SK-N-SH (cell line): ENCODE data around the gene NTM. TPM values are rescaled to one million over a fixed set of nuclear protein-coding genes. Genes with fewer than 3 reads are reported as not detected.

Experiments
- CTCF ChIA-PET: fragments of 300-600, 350-600 bp; formaldehyde crosslinking; extraction: SDS; loops from one replicate; lab custom pipeline; 2021; lab: Yijun Ruan, JAX
- POLR2A ChIA-PET: fragments of 350-600 bp; sonication (Branson Sonifier 250); formaldehyde crosslinking; extraction: SDS; loops from one replicate; lab custom pipeline; 2020; ENCODE audit warnings: antibody characterized with exemption, inconsistent platforms; lab: Yijun Ruan, JAX
- DNase-seq: peaks from one replicate; pipeline ENCODE4 v3.0.0; 2012
- H2AFZ ChIP-seq: fragments of 200-600 bp; sonication (generic); 2 replicates; pipeline ENCODE4 v1.8.1; 2016; ENCODE audit warnings: antibody characterized with exemption, mild to moderate bottlenecking, low read depth
- H3F3A ChIP-seq: fragments of 200-600 bp; sonication (generic); replicated peaks from 2 replicates; pipeline ENCODE3; 2016; ENCODE audit warnings: antibody characterized with exemption, mild to moderate bottlenecking; ENCODE audit not compliant: insufficient read depth
- H3K27ac ChIP-seq, 2 experiments: fragments of 200-500 bp in 1 of 2; fragments of 200-600 bp in 1 of 2; sonication (Bioruptor generic) in 1 of 2; sonication (generic), shearing (Covaris generic) in 1 of 2; 2 replicates each; pipeline versions ENCODE4 v1.5.1 to v1.6.1; 2014 to 2016; ENCODE audit warnings: low read depth in 2 of 2, inconsistent platforms in 1 of 2, low read length in 1 of 2, mild to moderate bottlenecking in 1 of 2, mixed read lengths in 1 of 2
- H3K27me3 ChIP-seq: fragments of 200-600 bp; sonication (generic), shearing (Covaris generic); 2 replicates; pipeline ENCODE4 v1.6.1; 2016; ENCODE audit warnings: mixed run types; ENCODE audit not compliant: insufficient read depth
- H3K36me3 ChIP-seq, 2 experiments: fragments of 200-500 bp in 1 of 2; fragments of 200-600 bp in 1 of 2; sonication (Bioruptor generic) in 1 of 2; sonication (generic) in 1 of 2; replicated peaks in 1 of 2; 2 replicates each; pipeline versions ENCODE3 to v1.5.1; 2014 to 2016; ENCODE audit warnings: low read length in 1 of 2, mild to moderate bottlenecking in 1 of 2; ENCODE audit not compliant: insufficient read depth in 2 of 2, control insufficient read depth in 1 of 2
- H3K4me1 ChIP-seq, 2 experiments: fragments of 200-500 bp in 1 of 2; fragments of 200-600 bp in 1 of 2; sonication (Bioruptor generic) in 1 of 2; sonication (generic), shearing (Covaris generic) in 1 of 2; 2 replicates each; pipeline versions ENCODE4 v1.5.1 to v1.6.1; 2014 to 2016; ENCODE audit warnings: low read depth in 1 of 2, low read length in 1 of 2, mixed run types in 1 of 2; ENCODE audit not compliant: insufficient read depth in 2 of 2, control insufficient read depth in 1 of 2
- H3K4me2 ChIP-seq: fragments of 200-600 bp; sonication (generic), shearing (Covaris generic); 2 replicates; pipeline ENCODE4 v1.6.1; 2017; ENCODE audit warnings: mixed run types
- H3K4me3 ChIP-seq, 2 experiments: fragments of 200-500 bp in 1 of 2; fragments of 200-600 bp in 1 of 2; sonication (Bioruptor generic) in 1 of 2; sonication (generic), shearing (Covaris generic) in 1 of 2; 2 replicates each; pipeline versions ENCODE4 v1.5.1 to v1.8.1; 2014 to 2016; ENCODE audit warnings: low read depth in 2 of 2, inconsistent platforms in 1 of 2, low read length in 1 of 2, mild to moderate bottlenecking in 1 of 2, mixed read lengths in 1 of 2, moderate library complexity in 1 of 2
- H3K79me2 ChIP-seq: fragments of 200-600 bp; sonication (generic); 2 replicates; pipeline ENCODE4 v1.8.1; 2017; ENCODE audit warnings: mild to moderate bottlenecking; ENCODE audit not compliant: insufficient read depth
- H3K9ac ChIP-seq: fragments of 200-600 bp; sonication (generic); 2 replicates; pipeline ENCODE4 v1.6.1; 2017; ENCODE audit warnings: mixed run types
- H3K9me2 ChIP-seq: fragments of 200-600 bp; sonication (generic); 2 replicates; pipeline ENCODE4 v1.6.1; 2017; ENCODE audit warnings: mixed run types
- H3K9me3 ChIP-seq: fragments of 200-600 bp; sonication (generic); 2 replicates; pipeline ENCODE4 v1.6.1; 2017; ENCODE audit warnings: mixed run types, mild to moderate bottlenecking, moderate library complexity
- H4K20me1 ChIP-seq: fragments of 200-600 bp; sonication (generic); 2 replicates; pipeline ENCODE4 v1.6.1; 2017; ENCODE audit warnings: mild to moderate bottlenecking, mixed run types; ENCODE audit not compliant: insufficient read depth
- ELF1 ChIP-seq: IDR thresholded peaks from 2 replicates; pipeline ENCODE4 v1.4.0; 2012
- EP300 ChIP-seq, 2 experiments: IDR thresholded peaks; 2 replicates each; pipeline versions ENCODE4 v1.4.0 to v1.6.1; 2012; ENCODE audit warnings: borderline replicate concordance in 1 of 2, low read depth in 1 of 2, low read length in 1 of 2
- GABPA ChIP-seq: IDR thresholded peaks from 2 replicates; pipeline ENCODE4 v1.4.0; 2012; ENCODE audit warnings: low read depth, mild to moderate bottlenecking
- GATA2 ChIP-seq: sonication (generic); formaldehyde crosslinking; IDR thresholded peaks from 2 replicates; pipeline ENCODE4 v1.5.0; 2020; ENCODE audit warnings: mild to moderate bottlenecking, missing genetic modification reagents
- JUND ChIP-seq: IDR thresholded peaks from 2 replicates; pipeline ENCODE4 v1.4.0; 2012
- MEF2A ChIP-seq: IDR thresholded peaks from 2 replicates; pipeline ENCODE4 v1.4.0; 2012; ENCODE audit warnings: low read depth, borderline replicate concordance
- NFIC ChIP-seq: IDR thresholded peaks from 2 replicates; pipeline ENCODE4 v1.4.0; 2012; ENCODE audit warnings: borderline replicate concordance
- NRF1 ChIP-seq: IDR thresholded peaks from 2 replicates; pipeline ENCODE4 v1.6.1; 2012; ENCODE audit warnings: low read depth, mild to moderate bottlenecking, low read length
- RCOR1 ChIP-seq: fragments of 150-350 bp; IDR thresholded peaks from 2 replicates; pipeline ENCODE4 v1.6.1; 2017; ENCODE audit warnings: antibody characterized with exemption, low read length
- RFX5 ChIP-seq: IDR thresholded peaks from 2 replicates; pipeline ENCODE4 v1.6.1; 2012; ENCODE audit warnings: mild to moderate bottlenecking, improper control_type of control experiment, low read length
- SMC3 ChIP-seq: IDR thresholded peaks from 2 replicates; pipeline ENCODE4 v1.6.1; 2012; ENCODE audit warnings: low read depth, low read length, improper control_type of control experiment
- TCF12 ChIP-seq: IDR thresholded peaks from 2 replicates; pipeline ENCODE4 v1.4.0; 2012
- TEAD4 ChIP-seq: IDR thresholded peaks from 2 replicates; pipeline ENCODE4 v1.4.0; 2012; ENCODE audit warnings: mild to moderate bottlenecking, borderline replicate concordance; ENCODE audit not compliant: insufficient read depth
- polyA plus RNA-seq, 3 experiments: library from polyadenylated mRNA; depleted of rRNA; stranded (reverse); fragments of >200 nt; gene quantifications; 2 replicates each; pipeline ENCODE4 v1.2.3, GENCODE V29; 2012
- TF ChIP-seq, protein P1 (sequence below): fragments of 150-350 bp; IDR thresholded peaks from 2 replicates; pipeline ENCODE4 v1.6.1; 2016; ENCODE audit warnings: mild to moderate bottlenecking, low read depth, low read length
- TF ChIP-seq, protein P2 (sequence below): IDR thresholded peaks from 2 replicates; pipeline ENCODE4 v1.4.0; 2012; ENCODE audit warnings: low read depth, borderline replicate concordance
- TF ChIP-seq, protein P3 (sequence below): fragments of 200-600 bp; sonication (generic); IDR thresholded peaks from 2 replicates; pipeline ENCODE4 v1.6.1; 2017; ENCODE audit warnings: antibody characterized with exemption, mild to moderate bottlenecking, moderate library complexity
- TF ChIP-seq, protein P4 (sequence below): fragments of 150-350 bp; IDR thresholded peaks from 2 replicates; pipeline ENCODE4 v1.6.1; 2017; ENCODE audit warnings: antibody characterized with exemption, low read length, low read depth, borderline replicate concordance
- TF ChIP-seq, protein P5 (sequence below): IDR thresholded peaks from 2 replicates; pipeline ENCODE4; 2012
- TF ChIP-seq, protein P6 (sequence below): IDR thresholded peaks from 2 replicates; pipeline ENCODE4 v1.4.0; 2012; ENCODE audit warnings: low read depth

Gene NTM
- polyA plus RNA-seq, 1 of the 3 experiments (the other 2 are of a cell fraction) = 20.0 TPM

DNA sequence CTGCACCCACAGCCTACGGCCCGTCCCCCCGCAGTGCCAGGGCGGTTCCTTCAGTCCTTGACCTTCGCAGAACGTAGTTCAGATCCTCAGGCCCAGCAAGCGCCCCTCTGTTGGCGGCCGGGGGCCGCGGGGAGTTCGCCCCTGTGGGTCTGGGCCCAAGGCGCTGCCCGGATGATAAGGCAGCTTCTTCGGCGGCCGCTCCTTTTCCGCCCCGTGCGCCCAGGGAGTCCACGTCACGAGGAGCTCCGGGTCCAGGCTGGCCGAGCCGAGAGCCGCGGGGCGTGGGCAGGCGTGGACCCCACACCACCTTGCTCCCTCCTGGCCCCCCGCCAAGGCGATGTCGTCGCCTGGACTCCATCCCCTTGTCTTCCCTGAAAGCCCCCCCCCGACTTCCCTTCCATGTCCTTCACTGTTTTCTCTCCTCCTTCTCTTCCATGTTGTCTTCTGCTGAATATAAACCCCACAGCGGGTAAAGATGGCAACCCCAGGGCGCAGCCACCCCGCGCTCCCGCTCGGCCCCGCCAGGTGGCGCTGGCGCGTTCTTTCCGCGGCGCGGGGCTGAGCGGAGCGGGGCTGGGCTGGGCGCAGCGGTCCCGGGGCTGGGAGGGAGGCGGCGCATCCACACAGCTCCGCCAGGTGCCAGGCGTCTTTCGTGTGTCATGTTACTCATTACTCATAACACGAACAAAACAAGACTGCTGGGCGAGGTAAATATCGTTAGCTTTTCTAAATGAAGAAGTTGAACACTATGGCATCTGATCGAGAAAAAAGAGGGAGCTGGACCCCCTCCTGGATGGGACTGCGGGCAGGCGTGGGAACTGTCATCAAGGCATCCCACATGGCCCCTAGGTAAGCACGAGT, 321.0 kb downstream of the NTM start (continued):
- TF ChIP-seq, protein P1, sequence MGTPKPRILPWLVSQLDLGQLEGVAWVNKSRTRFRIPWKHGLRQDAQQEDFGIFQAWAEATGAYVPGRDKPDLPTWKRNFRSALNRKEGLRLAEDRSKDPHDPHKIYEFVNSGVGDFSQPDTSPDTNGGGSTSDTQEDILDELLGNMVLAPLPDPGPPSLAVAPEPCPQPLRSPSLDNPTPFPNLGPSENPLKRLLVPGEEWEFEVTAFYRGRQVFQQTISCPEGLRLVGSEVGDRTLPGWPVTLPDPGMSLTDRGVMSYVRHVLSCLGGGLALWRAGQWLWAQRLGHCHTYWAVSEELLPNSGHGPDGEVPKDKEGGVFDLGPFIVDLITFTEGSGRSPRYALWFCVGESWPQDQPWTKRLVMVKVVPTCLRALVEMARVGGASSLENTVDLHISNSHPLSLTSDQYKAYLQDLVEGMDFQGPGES = no peak
- TF ChIP-seq ELF1 (no peak), MEF2A (no peak), TEAD4 (no peak), SMC3 (peak; percentile 56), NFIC (no peak), RFX5 (no peak), NRF1 (peak; percentile 45; the same call in 1 of the 2 replicates), GABPA (no peak)
- TF ChIP-seq, protein P2, sequence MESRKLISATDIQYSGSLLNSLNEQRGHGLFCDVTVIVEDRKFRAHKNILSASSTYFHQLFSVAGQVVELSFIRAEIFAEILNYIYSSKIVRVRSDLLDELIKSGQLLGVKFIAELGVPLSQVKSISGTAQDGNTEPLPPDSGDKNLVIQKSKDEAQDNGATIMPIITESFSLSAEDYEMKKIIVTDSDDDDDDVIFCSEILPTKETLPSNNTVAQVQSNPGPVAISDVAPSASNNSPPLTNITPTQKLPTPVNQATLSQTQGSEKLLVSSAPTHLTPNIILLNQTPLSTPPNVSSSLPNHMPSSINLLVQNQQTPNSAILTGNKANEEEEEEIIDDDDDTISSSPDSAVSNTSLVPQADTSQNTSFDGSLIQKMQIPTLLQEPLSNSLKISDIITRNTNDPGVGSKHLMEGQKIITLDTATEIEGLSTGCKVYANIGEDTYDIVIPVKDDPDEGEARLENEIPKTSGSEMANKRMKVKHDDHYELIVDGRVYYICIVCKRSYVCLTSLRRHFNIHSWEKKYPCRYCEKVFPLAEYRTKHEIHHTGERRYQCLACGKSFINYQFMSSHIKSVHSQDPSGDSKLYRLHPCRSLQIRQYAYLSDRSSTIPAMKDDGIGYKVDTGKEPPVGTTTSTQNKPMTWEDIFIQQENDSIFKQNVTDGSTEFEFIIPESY = no peak
- TF ChIP-seq, protein P3, sequence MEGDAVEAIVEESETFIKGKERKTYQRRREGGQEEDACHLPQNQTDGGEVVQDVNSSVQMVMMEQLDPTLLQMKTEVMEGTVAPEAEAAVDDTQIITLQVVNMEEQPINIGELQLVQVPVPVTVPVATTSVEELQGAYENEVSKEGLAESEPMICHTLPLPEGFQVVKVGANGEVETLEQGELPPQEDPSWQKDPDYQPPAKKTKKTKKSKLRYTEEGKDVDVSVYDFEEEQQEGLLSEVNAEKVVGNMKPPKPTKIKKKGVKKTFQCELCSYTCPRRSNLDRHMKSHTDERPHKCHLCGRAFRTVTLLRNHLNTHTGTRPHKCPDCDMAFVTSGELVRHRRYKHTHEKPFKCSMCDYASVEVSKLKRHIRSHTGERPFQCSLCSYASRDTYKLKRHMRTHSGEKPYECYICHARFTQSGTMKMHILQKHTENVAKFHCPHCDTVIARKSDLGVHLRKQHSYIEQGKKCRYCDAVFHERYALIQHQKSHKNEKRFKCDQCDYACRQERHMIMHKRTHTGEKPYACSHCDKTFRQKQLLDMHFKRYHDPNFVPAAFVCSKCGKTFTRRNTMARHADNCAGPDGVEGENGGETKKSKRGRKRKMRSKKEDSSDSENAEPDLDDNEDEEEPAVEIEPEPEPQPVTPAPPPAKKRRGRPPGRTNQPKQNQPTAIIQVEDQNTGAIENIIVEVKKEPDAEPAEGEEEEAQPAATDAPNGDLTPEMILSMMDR = peak; percentile 81
- TF ChIP-seq, protein P4, sequence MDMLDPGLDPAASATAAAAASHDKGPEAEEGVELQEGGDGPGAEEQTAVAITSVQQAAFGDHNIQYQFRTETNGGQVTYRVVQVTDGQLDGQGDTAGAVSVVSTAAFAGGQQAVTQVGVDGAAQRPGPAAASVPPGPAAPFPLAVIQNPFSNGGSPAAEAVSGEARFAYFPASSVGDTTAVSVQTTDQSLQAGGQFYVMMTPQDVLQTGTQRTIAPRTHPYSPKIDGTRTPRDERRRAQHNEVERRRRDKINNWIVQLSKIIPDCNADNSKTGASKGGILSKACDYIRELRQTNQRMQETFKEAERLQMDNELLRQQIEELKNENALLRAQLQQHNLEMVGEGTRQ = no peak

DNA sequence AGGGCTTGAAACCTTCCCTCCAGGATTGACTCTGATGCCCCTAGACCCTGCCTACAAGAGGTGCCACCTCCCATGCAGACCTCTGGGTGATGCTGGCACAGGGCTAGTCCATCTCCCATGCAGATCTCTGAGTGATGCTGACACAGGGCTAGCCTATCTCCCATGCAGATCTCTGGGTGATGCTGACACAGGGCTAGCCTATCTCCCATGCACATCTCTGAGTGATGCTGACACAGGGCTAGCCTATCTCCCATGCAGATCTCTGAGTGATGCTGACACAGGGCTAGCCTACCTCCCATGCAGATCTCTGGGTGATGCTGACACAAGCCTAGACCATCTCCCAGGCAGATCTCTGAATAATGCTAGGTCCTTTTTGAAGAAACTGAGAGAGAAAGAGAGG, 321.7 kb downstream of the NTM start:
- H3K4me3 ChIP-seq = peak overlapping the region in 1 of 2 experiments; percentile 65; a peak in 2 of 4 replicates
- TF ChIP-seq ELF1 (no peak), RCOR1 (no peak), NFIC (0 out of 2 replicates have a peak, but pooled peaks have one; percentile 15), GATA2 (CRISPR knock-in tag) (peak; percentile 82), TCF12 (peak; percentile 58), JUND (peak; percentile 53; the same call in 1 of the 2 replicates), EP300 (IDR thresholded peaks at IDR 0.05; ENCODE audit: borderline replicate concordance in 1 of 2, low read depth in 1 of 2, low read length in 1 of 2) (peak in 1 of 2 experiments; percentile 52; a peak in 1 of 4 replicates)
- TF ChIP-seq, protein P5, sequence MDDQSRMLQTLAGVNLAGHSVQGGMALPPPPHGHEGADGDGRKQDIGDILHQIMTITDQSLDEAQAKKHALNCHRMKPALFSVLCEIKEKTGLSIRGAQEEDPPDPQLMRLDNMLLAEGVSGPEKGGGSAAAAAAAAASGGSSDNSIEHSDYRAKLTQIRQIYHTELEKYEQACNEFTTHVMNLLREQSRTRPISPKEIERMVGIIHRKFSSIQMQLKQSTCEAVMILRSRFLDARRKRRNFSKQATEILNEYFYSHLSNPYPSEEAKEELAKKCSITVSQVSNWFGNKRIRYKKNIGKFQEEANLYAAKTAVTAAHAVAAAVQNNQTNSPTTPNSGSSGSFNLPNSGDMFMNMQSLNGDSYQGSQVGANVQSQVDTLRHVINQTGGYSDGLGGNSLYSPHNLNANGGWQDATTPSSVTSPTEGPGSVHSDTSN = peak; percentile 80
- TF ChIP-seq, protein P6, sequence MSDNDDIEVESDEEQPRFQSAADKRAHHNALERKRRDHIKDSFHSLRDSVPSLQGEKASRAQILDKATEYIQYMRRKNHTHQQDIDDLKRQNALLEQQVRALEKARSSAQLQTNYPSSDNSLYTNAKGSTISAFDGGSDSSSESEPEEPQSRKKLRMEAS = no peak
- H3K4me1 ChIP-seq = peaks cover 0 to 12% of the 10 kb centered on the region in 2 experiments; a peak in 2 of 4 replicates
- H3K9me3 ChIP-seq = no peaks in the 10 kb centered on the region
- no peak overlapping the region for H3K27ac ChIP-seq
- H3K79me2 ChIP-seq = no peaks in the 10 kb centered on the region
- H3K9ac ChIP-seq = no peak overlapping the region
- peaks cover 12% of the 10 kb centered on the region for H3F3A ChIP-seq
- H3K27me3 ChIP-seq = no peaks in the 10 kb centered on the region
- POLR2A ChIA-PET = no interaction called here
- CTCF ChIA-PET = interaction anchor here (0.7 to 6.2 kb wide), 21 partner anchors 8 to 1372 kb away, joined by 3 to 49 read pairs (median 4); partner anchors contain the start of gene SNX19
- no peak for DNase-seq
- H2AFZ ChIP-seq = peak overlapping the region; percentile 87; the same call in 1 of the 2 replicates
- H3K9me2 ChIP-seq = no peaks in the 10 kb centered on the region
- H4K20me1 ChIP-seq = no peaks in the 10 kb centered on the region
- no peaks in the 10 kb centered on the region for H3K36me3 ChIP-seq
- peak overlapping the region; percentile 92 for H3K4me2 ChIP-seq
